HL-60 (cell line): ENCODE measurements around the gene SH2B3.

Experiments
- DNase-seq, 2 experiments: peaks; one replicate each; pipeline ENCODE4 v3.0.0-alpha.2; 2010 to 2020; ENCODE audit warnings: low read depth in 1 of 2, low spot score in 1 of 2
- H3K27ac ChIP-seq: fragments of 250-450 bp; sonication (Bioruptor Pico); replicated peaks from 2 replicates; pipeline ENCODE4 v1.5.1; 2020; ENCODE audit warnings: mild to moderate bottlenecking, moderate library complexity
- H3K27me3 ChIP-seq: fragments of 250-450 bp; sonication (Bioruptor Pico); 2 replicates; pipeline ENCODE4 v1.5.1; 2021; ENCODE audit warnings: mild to moderate bottlenecking, moderate library complexity; ENCODE audit not compliant: insufficient read depth, poor library complexity, severe bottlenecking
- H3K4me3 ChIP-seq: replicated peaks from 2 replicates; pipeline ENCODE4 v1.5.1; 2011; ENCODE audit warnings: mild to moderate bottlenecking, control low read depth, low read length; ENCODE audit not compliant: insufficient read depth
- GABPA ChIP-seq: IDR thresholded peaks from 2 replicates; pipeline ENCODE4 v1.6.1; 2012; ENCODE audit warnings: low read depth
- POLR2AphosphoS5 ChIP-seq: IDR thresholded peaks from 2 replicates; pipeline ENCODE4 v1.6.1; 2012; ENCODE audit warnings: low read depth
- SPI1 ChIP-seq: IDR thresholded peaks from 2 replicates; pipeline ENCODE4 v1.6.1; 2012; ENCODE audit warnings: low read depth, mild to moderate bottlenecking, borderline replicate concordance
- TF ChIP-seq, protein P1 (sequence below): IDR thresholded peaks from 2 replicates; pipeline ENCODE4 v1.6.1; 2012; ENCODE audit warnings: low read depth; ENCODE audit not compliant: insufficient replicate concordance
- TF ChIP-seq, protein P2 (sequence below): IDR thresholded peaks from one replicate; pipeline ENCODE4 v1.5.1; 2011; ENCODE audit warnings: low read length, control low read depth, inconsistent platforms; ENCODE audit not compliant: insufficient read depth

The SH2B3 gene

GRCh38 chr12:111362687-111363475 lies 42.8 kb upstream of the SH2B3 start:
- no peak for DNase-seq
- H3K4me3 ChIP-seq: no peak overlapping the region
- no peaks in the 10 kb centered on the region for H3K27me3 ChIP-seq
- H3K27ac ChIP-seq: no peak overlapping the region
- TF ChIP-seq, protein P1, sequence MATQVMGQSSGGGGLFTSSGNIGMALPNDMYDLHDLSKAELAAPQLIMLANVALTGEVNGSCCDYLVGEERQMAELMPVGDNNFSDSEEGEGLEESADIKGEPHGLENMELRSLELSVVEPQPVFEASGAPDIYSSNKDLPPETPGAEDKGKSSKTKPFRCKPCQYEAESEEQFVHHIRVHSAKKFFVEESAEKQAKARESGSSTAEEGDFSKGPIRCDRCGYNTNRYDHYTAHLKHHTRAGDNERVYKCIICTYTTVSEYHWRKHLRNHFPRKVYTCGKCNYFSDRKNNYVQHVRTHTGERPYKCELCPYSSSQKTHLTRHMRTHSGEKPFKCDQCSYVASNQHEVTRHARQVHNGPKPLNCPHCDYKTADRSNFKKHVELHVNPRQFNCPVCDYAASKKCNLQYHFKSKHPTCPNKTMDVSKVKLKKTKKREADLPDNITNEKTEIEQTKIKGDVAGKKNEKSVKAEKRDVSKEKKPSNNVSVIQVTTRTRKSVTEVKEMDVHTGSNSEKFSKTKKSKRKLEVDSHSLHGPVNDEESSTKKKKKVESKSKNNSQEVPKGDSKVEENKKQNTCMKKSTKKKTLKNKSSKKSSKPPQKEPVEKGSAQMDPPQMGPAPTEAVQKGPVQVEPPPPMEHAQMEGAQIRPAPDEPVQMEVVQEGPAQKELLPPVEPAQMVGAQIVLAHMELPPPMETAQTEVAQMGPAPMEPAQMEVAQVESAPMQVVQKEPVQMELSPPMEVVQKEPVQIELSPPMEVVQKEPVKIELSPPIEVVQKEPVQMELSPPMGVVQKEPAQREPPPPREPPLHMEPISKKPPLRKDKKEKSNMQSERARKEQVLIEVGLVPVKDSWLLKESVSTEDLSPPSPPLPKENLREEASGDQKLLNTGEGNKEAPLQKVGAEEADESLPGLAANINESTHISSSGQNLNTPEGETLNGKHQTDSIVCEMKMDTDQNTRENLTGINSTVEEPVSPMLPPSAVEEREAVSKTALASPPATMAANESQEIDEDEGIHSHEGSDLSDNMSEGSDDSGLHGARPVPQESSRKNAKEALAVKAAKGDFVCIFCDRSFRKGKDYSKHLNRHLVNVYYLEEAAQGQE: no peak
- TF ChIP-seq GABPA (no peak), SPI1 (no peak), POLR2AphosphoS5 (no peak)
- TF ChIP-seq, protein P2, sequence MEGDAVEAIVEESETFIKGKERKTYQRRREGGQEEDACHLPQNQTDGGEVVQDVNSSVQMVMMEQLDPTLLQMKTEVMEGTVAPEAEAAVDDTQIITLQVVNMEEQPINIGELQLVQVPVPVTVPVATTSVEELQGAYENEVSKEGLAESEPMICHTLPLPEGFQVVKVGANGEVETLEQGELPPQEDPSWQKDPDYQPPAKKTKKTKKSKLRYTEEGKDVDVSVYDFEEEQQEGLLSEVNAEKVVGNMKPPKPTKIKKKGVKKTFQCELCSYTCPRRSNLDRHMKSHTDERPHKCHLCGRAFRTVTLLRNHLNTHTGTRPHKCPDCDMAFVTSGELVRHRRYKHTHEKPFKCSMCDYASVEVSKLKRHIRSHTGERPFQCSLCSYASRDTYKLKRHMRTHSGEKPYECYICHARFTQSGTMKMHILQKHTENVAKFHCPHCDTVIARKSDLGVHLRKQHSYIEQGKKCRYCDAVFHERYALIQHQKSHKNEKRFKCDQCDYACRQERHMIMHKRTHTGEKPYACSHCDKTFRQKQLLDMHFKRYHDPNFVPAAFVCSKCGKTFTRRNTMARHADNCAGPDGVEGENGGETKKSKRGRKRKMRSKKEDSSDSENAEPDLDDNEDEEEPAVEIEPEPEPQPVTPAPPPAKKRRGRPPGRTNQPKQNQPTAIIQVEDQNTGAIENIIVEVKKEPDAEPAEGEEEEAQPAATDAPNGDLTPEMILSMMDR: no peak

DNA sequence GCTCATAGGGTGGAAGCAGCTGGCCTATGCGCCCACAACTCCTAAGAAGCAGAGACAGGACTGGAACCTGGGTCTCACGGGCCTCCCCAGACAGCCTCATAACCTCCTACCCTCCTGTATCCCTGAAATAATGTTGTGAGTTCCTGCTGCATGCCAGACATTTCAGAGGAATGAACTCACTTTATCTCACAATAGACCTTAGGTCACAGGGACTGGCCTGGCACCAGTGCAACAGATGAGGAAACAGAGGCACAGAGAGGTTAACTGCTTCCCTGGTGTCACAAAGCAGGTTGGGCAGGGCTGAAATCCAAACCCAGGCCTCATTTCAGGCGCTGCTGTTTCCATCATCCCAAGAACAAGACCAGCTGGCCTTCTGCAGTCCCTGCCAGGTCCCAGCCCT lies 42.1 kb upstream of the SH2B3 start:
- no peak overlapping the region for H3K27ac ChIP-seq

DNA sequence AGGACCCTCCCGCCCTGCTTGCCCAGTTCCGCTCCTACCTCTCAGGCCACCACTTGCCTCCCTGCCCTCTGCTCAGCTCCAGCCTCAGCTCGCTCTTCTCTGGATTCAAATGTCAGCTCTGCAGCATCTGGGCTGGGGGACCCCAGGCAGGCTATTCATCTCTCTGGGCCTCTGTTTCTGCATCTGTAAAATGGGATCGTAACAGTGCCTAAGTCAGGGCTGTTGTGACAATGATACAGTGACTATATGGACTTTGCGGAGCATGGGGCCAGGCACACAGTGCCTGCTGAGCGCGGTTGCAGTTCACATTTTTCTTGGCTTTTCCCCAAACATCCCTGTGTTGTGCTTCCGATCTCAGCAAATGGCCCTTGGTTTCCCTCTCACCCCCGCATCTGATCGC lies 39.6 kb upstream of the SH2B3 start:
- DNase-seq: no peak
- Histone ChIP-seq H3K4me3 (no peak overlapping the region), H3K27me3 (no peaks in the 10 kb centered on the region), H3K27ac (no peak overlapping the region)
- TF ChIP-seq POLR2AphosphoS5: no peak
- TF ChIP-seq SPI1: no peak
- TF ChIP-seq, protein P1: no peak
- no peak for TF ChIP-seq GABPA
- TF ChIP-seq, protein P2: no peak

More for the DNA sequence above, 42.1 kb upstream of the SH2B3 start:
- DNase-seq: no peak
- TF ChIP-seq POLR2AphosphoS5 (no peak), GABPA (no peak), SPI1 (no peak)
- TF ChIP-seq, protein P1: no peak
- TF ChIP-seq, protein P2: no peak
- Histone ChIP-seq H3K27me3 (no peaks in the 10 kb centered on the region), H3K4me3 (no peak overlapping the region)
